ENCODE data around the gene MLH3.

DNA sequence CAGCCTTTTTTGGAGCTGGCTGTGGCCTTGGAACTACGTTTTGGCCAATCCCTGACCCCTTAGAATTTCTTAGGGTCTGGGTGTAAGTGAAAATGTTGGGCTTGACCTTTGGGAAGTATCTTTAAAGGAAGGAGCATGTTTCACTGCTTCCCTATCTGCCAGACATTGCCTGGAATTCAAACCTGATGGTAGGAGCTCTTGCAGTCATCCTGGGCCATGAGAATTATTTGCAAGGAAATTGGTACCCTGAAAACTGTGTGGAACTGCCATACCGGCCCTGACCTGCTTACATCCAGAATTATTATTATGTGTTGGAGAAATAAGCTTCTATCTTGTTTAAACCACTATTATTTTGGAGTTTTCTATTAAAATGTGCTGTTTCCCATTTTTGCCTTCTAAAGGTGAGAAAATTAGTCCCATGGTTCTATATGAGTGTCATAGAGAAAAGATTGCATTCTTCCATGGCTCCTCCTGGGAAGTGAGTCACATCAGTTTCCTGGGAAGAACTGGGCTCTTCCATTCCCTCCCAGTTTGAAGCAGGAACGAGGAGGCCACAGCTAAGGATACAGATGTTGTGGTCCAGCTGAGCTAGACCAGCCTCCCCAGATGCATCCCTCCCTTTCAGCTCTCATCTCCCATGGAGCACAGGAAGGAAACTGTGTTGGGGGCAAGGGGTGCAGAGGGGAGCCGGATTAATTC lies 86.3 kb downstream of the MLH3 start:
- TF ChIP-seq CTCF (IDR thresholded peaks at IDR 0.05) (no peak), POLR2A (IDR thresholded peaks at IDR 0.05) (no peak)

All from prostate gland (tissue), 2 donors.